ENCODE data around the gene CST1. TPM values are rescaled to one million over a fixed set of nuclear protein-coding genes. Genes with fewer than 3 reads are reported as not detected.
"Not testable (repeated sequence)": the region's sequence is repeated elsewhere in the genome, so short reads cannot be mapped to it uniquely, and the experiment has no call there.

The CST1 gene
- total RNA-seq, 1 donor from 2014 or later, result not detected

DNA sequence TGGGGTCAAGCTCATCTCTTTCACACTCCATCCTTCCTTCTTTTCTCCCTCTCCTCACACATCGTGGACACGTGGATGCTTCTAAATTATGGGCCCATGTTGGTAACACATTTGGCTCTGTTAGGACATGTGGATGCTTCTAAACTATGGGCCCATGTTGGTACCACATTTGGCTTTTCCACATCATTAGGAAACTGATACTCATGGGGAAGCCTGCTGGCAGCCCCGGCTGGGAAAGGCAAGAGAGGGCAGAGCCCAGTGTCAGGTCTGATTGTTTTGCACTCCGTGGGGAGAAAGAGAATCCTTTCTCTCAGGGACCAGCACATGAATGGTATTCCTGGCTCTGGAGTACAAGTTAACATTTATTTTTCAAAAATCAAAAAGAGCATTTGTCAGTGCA, 4.0 kb upstream of the CST1 start:
- no peak for DNase-seq

- no peak for DNase-seq
These were observed 2.9 kb upstream of the CST1 start for GRCh38 chr20:23753589-23753988.

DNA sequence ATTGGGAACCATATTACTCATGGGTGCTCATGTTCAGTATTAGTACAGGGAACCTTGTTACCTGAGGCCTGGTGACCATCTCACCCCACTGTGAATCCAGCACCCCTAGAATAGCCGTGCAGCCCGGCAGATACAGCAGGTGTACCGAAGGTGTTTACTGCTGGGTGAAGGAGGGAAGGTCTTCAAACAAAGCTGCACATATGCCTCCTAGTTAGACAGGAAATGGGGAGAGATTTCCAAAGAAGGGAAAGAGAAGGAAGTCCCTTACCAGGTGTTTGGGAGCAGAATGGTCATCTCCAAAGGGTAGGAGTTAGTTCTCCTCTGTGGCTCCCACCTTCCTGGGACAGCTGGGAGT, 2.4 kb upstream of the CST1 start:
- DNase-seq, result no peak

- no peak for DNase-seq
These were observed 1.9 kb upstream of the CST1 start for GRCh38 chr20:23752481-23753193.

DNA sequence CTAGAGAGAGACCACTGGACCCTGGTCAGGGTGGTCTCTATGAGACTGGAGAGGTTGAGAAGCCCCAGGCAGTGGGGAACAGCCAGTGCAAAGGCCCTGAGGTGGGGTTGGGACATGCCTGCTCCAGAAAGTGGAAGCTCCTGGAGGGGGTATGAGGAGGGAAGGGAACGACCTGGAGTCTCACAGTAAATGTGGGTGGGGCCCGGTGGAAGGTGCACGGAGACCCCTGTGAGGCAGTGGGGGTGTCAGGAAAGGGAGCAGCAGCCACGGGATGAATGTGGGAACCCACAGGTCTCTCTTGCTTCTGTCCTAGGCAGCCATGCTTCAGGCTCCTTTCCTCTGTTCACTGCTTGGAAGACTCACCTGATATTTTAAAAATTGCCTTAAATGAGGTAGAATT, 1.3 kb upstream of the CST1 start:
- no peak for DNase-seq

GRCh38 chr20:23749746-23750145, 989 bp downstream of the CST1 start:
- DNase-seq, result no peak

GRCh38 chr20:23748975-23749374, 1.8 kb downstream of the CST1 start:
- DNase-seq, result not testable (repeated sequence)

DNA sequence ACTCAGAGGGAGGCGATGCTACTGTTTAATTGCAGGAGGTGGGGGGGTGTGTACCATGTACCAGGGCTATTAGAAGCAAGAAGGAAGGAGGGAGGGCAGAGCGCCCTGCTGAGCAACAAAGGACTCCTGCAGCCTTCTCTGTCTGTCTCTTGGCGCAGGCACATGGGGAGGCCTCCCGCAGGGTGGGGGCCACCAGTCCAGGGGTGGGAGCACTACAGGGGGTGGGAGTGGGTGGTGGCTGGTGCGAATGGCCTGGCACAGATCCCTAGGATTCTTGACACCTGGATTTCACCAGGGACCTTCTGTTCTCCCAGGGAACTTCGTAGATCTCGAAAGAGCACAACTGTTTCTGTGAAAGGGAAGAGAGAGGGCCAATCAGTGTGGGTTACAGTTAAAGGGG, 3.2 kb downstream of the CST1 start:
- DNase-seq, result not testable (repeated sequence)

- not testable (repeated sequence) for DNase-seq
These were observed 3.6 kb downstream of the CST1 start for GRCh38 chr20:23747092-23747491.

DNA sequence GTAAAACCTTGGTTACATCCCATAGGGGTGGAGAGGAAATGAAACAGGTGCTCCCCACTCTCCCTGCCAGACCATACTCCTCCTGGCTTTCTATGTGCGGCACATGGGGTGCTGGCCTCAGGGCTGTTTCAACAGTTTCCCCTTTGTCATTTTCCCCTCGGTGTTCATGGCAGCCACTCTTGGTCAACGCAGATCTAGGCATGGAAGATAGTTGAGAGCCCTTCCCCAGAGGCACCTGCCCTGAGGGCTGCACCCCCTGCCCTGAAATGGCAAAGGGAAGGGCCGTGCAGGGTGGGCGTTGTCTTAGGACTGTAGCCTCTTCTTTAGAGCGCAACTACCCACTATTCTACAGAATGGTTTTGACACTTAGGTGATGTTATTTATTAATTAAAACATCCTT, 4.4 kb downstream of the CST1 start:
- no peak for DNase-seq

DNA sequence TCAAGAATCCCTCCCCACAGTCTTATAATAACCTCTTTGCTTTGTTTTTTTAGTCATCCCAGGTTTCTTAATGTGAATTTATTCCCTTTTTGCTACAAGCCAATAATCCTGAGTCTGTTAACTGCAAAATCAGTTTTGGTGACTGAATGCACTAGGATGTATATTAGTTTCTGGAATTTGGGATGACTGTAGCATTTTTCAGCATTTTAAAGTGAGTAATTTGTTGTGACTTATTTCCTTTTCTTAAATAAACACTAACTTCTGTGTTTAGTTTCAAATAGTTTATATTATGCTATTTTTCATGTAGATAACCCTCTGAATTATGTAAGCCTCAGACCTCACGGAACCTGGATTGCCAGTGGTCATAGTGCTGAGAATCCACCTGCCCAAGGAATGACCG, 5.5 kb downstream of the CST1 start:
- DNase-seq, result no peak

DNA sequence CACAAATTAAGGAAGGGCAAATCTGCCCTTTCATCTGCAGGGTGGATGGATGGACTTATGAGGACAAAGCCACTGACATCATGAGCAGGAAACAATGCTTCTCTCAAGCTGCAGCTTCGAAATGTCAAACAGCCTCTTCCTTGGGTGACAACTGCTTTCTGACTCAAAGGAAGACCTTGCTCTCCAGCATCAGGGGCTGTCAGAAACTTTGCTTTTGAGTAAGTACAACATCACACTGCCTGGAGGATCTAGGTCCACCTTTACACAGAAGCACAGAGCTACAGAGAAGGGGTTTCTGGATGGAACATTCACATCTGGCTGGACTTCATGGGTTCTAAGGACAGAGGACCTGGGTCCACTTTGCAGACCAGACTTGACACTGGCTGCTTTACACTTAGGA, 5.9 kb downstream of the CST1 start:
- no peak for DNase-seq

- DNase-seq, result not testable (repeated sequence)
These were observed 15.3 kb downstream of the CST1 start for GRCh38 chr20:23735391-23735790.

DNA sequence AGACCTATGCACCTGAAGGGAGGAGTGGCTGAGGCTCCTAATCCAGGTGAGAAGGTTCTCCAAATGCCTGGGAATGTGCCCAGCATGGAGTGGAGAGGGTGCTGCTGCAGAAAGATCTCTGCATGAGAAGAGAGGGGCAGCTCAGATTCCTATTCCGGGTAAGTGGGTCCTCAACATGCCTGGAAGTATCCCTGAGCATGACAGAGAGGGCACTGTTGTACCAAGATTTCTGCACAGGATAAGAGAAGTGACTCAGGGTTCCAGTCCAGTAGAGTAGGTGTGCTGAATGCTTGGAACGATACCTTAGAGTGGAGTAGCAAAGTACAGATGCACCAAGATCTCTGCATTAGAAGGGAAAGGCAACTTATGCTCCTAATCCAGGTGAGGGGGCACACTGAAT, 15.8 kb downstream of the CST1 start:
- DNase-seq, result not testable (repeated sequence)

- not testable (repeated sequence) for DNase-seq
These were observed 16.3 kb downstream of the CST1 start for GRCh38 chr20:23734440-23734839.

- DNase-seq, result no peak
These were observed 23.7 kb downstream of the CST1 start for GRCh38 chr20:23727016-23727415.

DNA sequence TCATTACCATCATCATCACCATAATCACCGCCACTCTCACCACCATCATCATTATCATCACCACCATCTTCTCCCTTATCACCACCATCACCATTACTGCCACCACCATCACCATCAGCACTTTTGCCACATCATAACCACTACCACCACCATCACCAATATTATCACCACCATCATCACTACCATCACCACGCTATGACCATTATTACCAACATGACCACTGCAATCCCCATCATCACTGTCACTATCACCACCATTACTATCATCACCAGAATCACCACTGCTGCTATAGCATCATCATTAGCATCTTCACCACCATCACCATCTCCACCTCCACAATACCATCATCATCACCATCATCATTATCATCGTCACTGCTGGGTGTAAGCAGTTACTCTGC, 25.6 kb downstream of the CST1 start:
- no peak for DNase-seq

DNA sequence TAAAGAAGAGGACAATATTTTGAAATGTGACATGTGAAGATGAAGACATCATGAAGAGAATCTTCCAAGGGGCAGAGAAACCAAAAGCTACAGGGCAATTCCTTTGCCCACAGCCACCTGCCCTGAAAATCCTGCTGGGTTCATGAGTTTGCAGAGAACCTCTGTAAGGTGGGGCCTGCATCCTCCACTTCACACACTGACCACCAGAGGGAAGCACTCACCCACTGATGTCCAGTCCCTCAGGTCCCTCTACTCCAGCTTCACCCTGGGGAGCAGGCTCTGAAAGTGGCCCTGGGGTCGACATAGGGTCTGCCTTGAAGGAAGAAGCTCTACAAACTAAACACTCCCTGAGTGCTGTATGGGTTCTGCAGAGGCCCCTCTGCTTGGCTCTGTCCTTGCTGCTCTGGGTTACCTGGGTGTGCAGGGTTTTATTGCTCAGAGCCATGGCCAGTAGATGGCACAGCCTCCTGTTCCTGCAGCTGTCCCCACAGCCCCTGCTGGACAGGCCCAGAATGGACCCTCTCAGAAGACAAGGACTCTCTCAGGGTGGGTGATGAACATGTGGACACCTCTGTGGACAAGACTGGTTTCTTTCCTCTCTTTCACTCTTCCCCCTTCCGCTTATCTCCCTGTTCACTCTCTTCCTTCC, 27.0 kb downstream of the CST1 start:
- not testable (repeated sequence) for DNase-seq

- DNase-seq, result not testable (repeated sequence)
These were observed 27.9 kb downstream of the CST1 start for GRCh38 chr20:23722851-23723250.

GRCh38 chr20:23721962-23722361, 28.8 kb downstream of the CST1 start:
- no peak for DNase-seq

DNA sequence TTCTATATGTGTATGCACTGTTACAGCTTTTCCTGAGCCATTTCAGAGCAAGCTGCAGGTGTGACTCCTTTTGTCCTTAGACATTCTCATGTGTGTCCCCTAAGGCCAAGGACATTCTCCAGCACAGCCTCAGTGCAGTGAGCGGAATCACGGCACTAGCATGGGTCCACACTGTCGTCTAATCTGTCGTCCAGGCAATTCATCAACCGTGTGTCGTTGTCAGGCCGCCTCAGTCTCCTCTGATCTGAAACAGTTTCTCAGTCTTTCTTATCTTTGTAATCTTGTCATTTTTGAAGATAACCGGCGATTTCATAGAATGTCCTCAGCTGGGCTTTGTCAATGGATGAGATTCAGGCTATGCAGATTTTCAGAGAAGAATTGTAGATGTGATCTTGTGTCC, 31.4 kb downstream of the CST1 start:
- DNase-seq, result not testable (repeated sequence)

- not testable (repeated sequence) for DNase-seq
These were observed 39.0 kb downstream of the CST1 start for GRCh38 chr20:23711778-23712177.

GRCh38 chr20:23710771-23711170, 40.0 kb downstream of the CST1 start:
- DNase-seq, result no peak

GRCh38 chr20:23705895-23706294, 44.8 kb downstream of the CST1 start:
- DNase-seq, result no peak
